Left lung (tissue), 10 donors: Measurements from ENCODE around the gene DCST2. TPM values are rescaled to one million over a fixed set of nuclear protein-coding genes. Genes with fewer than 3 reads are reported as not detected.
A peak's percentile ranks its signal among the peaks of the same experiment; 100 is the strongest.

Source experiments
- ATAC-seq: fragments of 200-7000 bp; cut with Tn5 transposase; one replicate; pipeline ENCODE4 v1.9.1; 2020; ENCODE audit warnings: moderate library complexity
- DNase-seq, 4 donors: peaks; one replicate each; pipeline ENCODE4 v3.0.0-alpha.2; 2013 to 2020
- H3K27ac ChIP-seq, 2 donors: fragments of 200-600 bp; sonication (generic) in 1 of 2; one replicate each; pipeline versions ENCODE4 v1.5.0 to v1.8.0; 2020 to 2021
- H3K27me3 ChIP-seq, 2 donors: fragments of 200-600 bp; sonication (generic) in 1 of 2; one replicate each; pipeline versions ENCODE4 v1.5.0 to v1.8.0; 2020 to 2021
- H3K36me3 ChIP-seq, 2 donors: fragments of 200-600 bp; sonication (generic) in 1 of 2; one replicate each; pipeline versions ENCODE4 v1.5.0 to v1.8.0; 2020 to 2021
- H3K4me1 ChIP-seq, 2 donors: fragments of 200-600 bp; one replicate each; pipeline ENCODE4 v1.8.0; 2021
- H3K4me3 ChIP-seq, 2 donors: fragments of 200-600 bp; sonication (generic) in 1 of 2; one replicate each; pipeline versions ENCODE4 v1.5.0 to v1.8.0; 2020 to 2021; ENCODE audit warnings: mild to moderate bottlenecking in 1 of 2
- H3K9me3 ChIP-seq, 2 donors: fragments of 200-600 bp; sonication (generic) in 1 of 2; one replicate each; pipeline versions ENCODE4 v1.5.0 to v1.8.0; 2020 to 2021
- intact Hi-C, 2 donors: fragments of 100-400 bp; cut with DNase I; formaldehyde crosslinking; loops; one replicate each; pipeline versions ENCODE4 v1.11.2 to v1.14.2; 2022
- polyA plus RNA-seq, 6 donors: library from polyadenylated mRNA; unstranded; fragments of 120-200 nt; gene quantifications; one replicate each; pipeline ENCODE4 v1.2.1, GENCODE V29; 2013; ENCODE audit not compliant: insufficient read length in 6 of 6
- total RNA-seq, 2 donors: library from RNA; stranded (reverse); fragmentation: NEBNext Ultra II Directional; extraction: Animal tissue kit (Norgen Biotek cat#: 25700); gene quantifications; one replicate each; pipeline ENCODE4 v1.2.1, GENCODE V29; 2021
- TF ChIP-seq, protein P1 (sequence below), 2 donors: fragments of 200-600 bp; sonication (generic) in 1 of 2; IDR thresholded peaks; one replicate each; pipeline versions ENCODE4 v1.5.0 to v1.8.0; 2021; ENCODE audit warnings: antibody characterized with exemption in 2 of 2
- donor health status: DM: no; HTN: yes; CAD: no.
- donor health status: DM: no; HTN: no; CAD: no.

DCST2 gene
- total and polyA plus RNA-seq, 8 donors, result 0.60 to 2.5 (median 2.0) TPM

DNA sequence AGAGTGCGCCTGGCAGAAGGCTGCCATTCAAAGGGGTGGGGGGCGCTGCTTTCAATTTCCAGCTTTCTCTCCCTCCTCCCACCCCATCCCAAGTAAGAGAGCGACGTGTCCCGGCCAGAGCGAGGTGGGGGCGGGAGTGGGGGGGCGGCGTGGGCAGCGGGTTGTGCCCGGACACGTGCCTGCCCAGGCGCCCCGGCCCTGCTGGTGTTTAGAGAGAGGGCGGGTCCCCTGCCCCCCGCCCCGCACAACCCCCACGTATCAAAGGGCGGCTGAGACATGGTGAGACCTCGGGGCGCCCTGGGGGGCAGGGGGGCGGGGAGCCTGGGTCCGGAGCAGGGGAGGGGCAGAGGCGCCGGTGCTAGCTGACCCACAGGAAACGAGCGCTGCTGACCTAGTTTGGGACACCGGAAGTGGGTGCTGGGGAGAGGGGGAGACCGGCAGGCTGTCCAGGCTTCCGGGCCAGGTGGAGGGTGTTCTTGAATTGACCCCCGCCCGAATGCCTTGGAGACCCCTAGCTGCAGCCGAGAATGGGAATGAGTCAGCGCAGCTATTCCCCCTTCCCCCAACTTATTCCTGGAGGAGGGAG is 29.7 kb downstream of the DCST2 start:
- peaks cover 46 to 66% of the 10 kb centered on the region in 2 donors for H3K4me1 ChIP-seq
- intact Hi-C loops, result no loop called here
- TF ChIP-seq, protein P1, sequence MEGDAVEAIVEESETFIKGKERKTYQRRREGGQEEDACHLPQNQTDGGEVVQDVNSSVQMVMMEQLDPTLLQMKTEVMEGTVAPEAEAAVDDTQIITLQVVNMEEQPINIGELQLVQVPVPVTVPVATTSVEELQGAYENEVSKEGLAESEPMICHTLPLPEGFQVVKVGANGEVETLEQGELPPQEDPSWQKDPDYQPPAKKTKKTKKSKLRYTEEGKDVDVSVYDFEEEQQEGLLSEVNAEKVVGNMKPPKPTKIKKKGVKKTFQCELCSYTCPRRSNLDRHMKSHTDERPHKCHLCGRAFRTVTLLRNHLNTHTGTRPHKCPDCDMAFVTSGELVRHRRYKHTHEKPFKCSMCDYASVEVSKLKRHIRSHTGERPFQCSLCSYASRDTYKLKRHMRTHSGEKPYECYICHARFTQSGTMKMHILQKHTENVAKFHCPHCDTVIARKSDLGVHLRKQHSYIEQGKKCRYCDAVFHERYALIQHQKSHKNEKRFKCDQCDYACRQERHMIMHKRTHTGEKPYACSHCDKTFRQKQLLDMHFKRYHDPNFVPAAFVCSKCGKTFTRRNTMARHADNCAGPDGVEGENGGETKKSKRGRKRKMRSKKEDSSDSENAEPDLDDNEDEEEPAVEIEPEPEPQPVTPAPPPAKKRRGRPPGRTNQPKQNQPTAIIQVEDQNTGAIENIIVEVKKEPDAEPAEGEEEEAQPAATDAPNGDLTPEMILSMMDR (IDR thresholded peaks at IDR 0.05), result no peak
- H3K27me3 ChIP-seq, result no peaks in the 10 kb centered on the region
- no peaks in the 10 kb centered on the region for H3K9me3 ChIP-seq
- ATAC-seq (no peak), DNase-seq (peak in 3 of 4 donors; percentile 67 to 92 (median 75))
- peak overlapping the region; percentile 91 to 96 for H3K4me3 ChIP-seq
- peak overlapping the region; percentile 91 to 95 for H3K27ac ChIP-seq
- no peaks in the 10 kb centered on the region for H3K36me3 ChIP-seq

DNA sequence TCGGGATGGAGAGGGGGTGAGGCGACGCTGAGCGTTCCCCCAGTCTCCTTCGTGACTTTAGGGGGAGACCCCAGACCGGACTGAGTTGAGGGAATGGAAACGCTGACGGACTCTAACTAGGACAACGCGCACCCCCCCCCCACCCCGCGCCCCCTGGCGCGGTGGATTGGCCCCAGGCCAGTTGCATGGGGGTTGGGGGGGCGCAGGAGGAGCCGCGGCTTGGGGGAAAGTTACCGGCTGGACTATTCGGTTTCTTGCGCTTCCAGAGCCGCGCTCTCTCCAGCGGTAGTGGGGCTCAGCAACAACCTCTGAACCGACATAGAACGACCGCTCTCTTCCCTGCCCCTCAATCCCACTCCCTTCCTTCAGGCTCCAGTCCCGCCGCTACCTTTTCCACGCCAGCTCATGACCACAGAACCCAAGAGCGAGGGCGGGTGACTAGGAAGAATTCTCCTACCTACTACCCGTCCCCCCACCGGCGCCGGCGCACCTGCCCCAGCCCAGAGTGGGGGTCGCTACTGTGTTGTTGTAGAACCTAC is 30.3 kb downstream of the DCST2 start:
- Histone ChIP-seq H3K4me3 (peak overlapping the region; percentile 91 to 96), H3K9me3 (no peaks in the 10 kb centered on the region), H3K36me3 (no peaks in the 10 kb centered on the region), H3K27me3 (no peaks in the 10 kb centered on the region), H3K4me1 (peaks cover 46 to 65% of the 10 kb centered on the region in 2 donors), H3K27ac (peak overlapping the region; percentile 91 to 95)
- ATAC-seq (no peak), DNase-seq (peak in 2 of 4 donors; percentile 49 to 86)
- intact Hi-C loops, result no loop called here
- TF ChIP-seq, protein P1 (IDR thresholded peaks at IDR 0.05), result no peak

DNA sequence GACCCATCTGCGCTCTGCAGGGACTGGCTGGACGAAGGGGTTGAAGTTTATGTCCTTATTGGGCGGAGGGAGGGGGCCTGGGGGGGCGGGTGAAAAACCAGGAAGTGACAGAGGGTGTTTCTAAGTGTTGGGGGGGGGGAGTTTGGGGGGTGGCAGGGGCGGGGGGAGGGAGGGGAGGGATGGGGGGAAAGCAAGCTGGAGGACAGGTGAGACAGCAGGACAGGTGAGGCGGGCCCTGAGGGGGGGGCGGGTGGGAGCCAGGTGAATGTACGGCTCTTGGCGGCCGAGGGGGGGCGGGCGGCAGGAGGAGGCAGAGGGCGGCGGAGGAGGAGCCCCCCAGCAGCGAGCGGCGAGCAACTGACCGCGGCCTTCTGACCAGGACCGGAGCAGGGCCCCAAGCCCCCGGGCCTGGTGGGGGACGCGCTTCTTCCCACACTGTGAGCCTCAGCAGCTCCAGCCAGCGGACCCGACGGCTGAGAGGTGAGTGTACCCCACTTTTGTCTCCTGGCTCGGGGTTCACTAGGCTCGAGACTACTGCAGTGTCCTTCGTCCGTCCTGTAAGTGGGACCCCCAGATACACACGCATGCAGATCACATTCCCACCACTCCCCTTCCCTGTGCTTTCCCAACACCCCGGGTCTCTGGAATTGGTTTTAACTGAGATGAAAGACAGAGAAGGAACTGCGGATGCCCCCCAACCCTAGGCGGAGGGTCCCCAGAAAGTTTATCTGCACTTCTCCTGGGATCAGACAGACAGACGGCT is 30.9 kb downstream of the DCST2 start, which contains the start of gene ZBTB7B:
ZBTB7B (plus strand) TSS at position 339 of the 763 bp plus-strand sequence. CDS start 11,859 bp downstream, outside the sequence.
- intact Hi-C loops, result no loop called here
- H3K27ac ChIP-seq, result peak within 1 kb of the TSS; percentile 95 to 96
- no peaks in the 10 kb centered on the region for H3K9me3 ChIP-seq
- H3K27me3 ChIP-seq, result no peaks in the 10 kb centered on the region
- DNase-seq (peak in 2 of 4 donors; percentile 60 to 89), ATAC-seq (peak; percentile 5)
- H3K4me1 ChIP-seq, result peaks cover 43 to 65% of the 10 kb centered on the region in 2 donors
- TF ChIP-seq, protein P1 (IDR thresholded peaks at IDR 0.05), result no peak
- H3K4me3 ChIP-seq, result peak within 1 kb of the TSS; percentile 91 to 96
- no peaks in the 10 kb centered on the region for H3K36me3 ChIP-seq

DNA sequence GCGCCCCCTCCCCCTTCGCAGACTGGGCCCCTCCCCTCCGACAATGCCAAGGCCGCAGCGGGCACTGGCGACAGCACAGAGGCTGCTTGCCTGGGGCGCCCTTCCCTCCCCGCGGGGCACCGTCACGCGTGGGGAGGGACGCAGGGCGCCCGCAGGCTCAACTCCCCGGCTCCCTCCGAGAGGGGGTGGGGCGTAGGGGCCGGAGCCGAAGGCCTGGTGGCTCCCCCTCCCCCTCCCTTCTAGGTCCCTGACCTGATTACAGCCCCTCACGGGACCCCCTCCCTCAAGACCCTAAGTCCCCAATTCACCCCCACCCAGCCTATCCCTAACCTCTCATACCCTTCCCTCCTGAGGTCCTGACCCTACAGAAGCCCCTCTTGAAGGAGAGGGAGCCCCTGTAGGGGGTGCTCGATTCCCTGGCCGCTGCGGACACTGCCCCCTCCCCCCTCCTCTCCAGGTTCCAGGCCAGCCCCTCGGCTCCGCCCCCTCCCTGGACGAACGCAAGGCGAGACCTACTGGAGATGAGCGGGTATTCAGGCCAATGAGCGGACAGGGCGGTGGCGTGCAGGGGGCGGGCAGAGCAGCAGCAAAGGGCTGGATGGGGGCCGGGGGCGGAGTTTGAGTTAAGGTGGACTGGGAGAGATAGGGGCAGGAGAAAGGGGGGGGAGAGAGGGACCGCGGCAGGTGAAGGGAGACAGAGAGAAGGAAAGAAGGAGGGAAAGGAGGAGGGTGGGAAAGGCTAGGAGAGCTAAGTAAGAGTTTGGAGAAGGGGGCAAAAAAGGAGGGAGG is 31.7 kb downstream of the DCST2 start:
- no peaks in the 10 kb centered on the region for H3K36me3 ChIP-seq
- ATAC-seq (peak; percentile 76), DNase-seq (peak; percentile 99 to 100 (median 100))
- intact Hi-C loops, result no loop called here
- TF ChIP-seq, protein P1 (IDR thresholded peaks at IDR 0.05), result no peak
- H3K4me1 ChIP-seq, result peaks cover 37 to 65% of the 10 kb centered on the region in 2 donors
- H3K27ac ChIP-seq, result peak overlapping the region; percentile 92 to 96
- H3K4me3 ChIP-seq, result peak overlapping the region; percentile 91 to 96
- H3K27me3 ChIP-seq, result no peaks in the 10 kb centered on the region
- no peaks in the 10 kb centered on the region for H3K9me3 ChIP-seq
